Neural crest cell (in vitro differentiated cells): ENCODE data around the gene PNPLA2. TPM values are rescaled to one million over a fixed set of nuclear protein-coding genes. Genes with fewer than 3 reads are reported as not detected.

Experiments
- DNase-seq: peaks from one replicate; pipeline ENCODE4 v3.0.0; 2021; ENCODE audit warnings: low read depth, mixed read lengths, low spot score
- H3K27ac Mint-ChIP-seq: one replicate; pipeline ENCODE4 v1.8.0; 2021; ENCODE audit warnings: mild to moderate bottlenecking, mixed read lengths; ENCODE audit not compliant: unreplicated experiment
- H3K27me3 Mint-ChIP-seq: 2 replicates; pipeline ENCODE4 v1.8.0; 2021; ENCODE audit warnings: low read depth, mild to moderate bottlenecking, mixed read lengths
- H3K36me3 Mint-ChIP-seq: 2 replicates; pipeline ENCODE4 v1.8.0; 2021; ENCODE audit warnings: low read depth, mild to moderate bottlenecking, mixed read lengths
- H3K4me1 Mint-ChIP-seq: 2 replicates; pipeline ENCODE4 v1.8.0; 2021; ENCODE audit warnings: mixed read lengths
- H3K4me3 Mint-ChIP-seq: one replicate; pipeline ENCODE4 v1.8.0; 2021; ENCODE audit warnings: mild to moderate bottlenecking, mixed read lengths
- H3K9me3 Mint-ChIP-seq: 2 replicates; pipeline ENCODE4 v1.8.0; 2021; ENCODE audit warnings: mixed read lengths
- total RNA-seq: library from RNA; stranded (reverse); gene quantifications from 2 replicates; pipeline ENCODE4 v1.2.1, GENCODE V29; 2021
- TF ChIP-seq, protein P1 (sequence below): fragments of 200-600 bp; sonication (generic); conservative IDR thresholded peaks from 2 replicates; pipeline ENCODE4 v1.5.0; 2021; ENCODE audit warnings: antibody characterized with exemption, mild to moderate bottlenecking

The PNPLA2 gene
- total RNA-seq, 1 donor from 2014 or later = 34.5 TPM

DNA sequence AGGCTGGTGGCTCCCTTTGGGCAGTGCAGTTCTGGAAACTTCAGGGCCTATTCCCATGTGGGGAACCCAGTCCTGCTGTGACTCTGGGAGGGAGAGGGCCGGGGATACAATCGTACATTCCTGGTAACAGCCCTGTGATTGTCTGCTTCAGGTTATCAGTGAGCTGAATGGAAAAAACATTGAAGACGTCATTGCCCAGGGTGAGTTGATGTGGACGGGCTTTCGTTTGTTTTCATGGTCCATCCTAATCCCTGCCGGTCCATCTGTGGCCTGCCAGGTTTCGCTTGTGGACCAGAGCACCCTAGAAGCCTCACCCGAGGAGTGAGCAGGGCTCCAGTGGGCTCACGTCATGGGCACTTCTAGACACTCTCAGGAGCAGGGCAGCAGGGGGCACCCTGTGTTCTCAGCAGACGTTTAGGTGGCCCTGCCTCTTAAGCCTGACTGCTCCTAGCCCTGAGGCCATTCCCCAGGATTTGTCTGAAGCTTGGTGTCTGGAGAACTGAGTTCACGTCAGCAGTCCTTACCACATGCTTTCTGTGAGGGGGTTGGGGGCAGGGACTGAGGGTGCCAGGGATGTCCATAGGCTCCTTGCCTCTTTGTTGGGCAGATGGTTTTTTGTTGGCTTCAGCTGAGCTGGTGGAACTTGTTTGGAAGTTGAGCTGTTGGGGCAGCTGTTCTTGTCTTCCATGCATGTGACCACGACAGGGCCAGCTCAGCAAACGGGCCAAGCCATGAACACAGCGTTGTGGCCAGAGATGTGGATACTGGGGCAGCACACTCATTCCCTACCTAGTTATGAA, 7.1 kb upstream of the PNPLA2 start:
- Mint-ChIP-seq H3K4me3 (peak overlapping the region; percentile 89), H3K9me3 (no peaks in the 10 kb centered on the region), H3K4me1 (peaks cover 27% of the 10 kb centered on the region), H3K27ac (no peak overlapping the region), H3K27me3 (no peaks in the 10 kb centered on the region), H3K36me3 (peaks cover 5% of the 10 kb centered on the region)
- no peak for DNase-seq
- TF ChIP-seq, protein P1, sequence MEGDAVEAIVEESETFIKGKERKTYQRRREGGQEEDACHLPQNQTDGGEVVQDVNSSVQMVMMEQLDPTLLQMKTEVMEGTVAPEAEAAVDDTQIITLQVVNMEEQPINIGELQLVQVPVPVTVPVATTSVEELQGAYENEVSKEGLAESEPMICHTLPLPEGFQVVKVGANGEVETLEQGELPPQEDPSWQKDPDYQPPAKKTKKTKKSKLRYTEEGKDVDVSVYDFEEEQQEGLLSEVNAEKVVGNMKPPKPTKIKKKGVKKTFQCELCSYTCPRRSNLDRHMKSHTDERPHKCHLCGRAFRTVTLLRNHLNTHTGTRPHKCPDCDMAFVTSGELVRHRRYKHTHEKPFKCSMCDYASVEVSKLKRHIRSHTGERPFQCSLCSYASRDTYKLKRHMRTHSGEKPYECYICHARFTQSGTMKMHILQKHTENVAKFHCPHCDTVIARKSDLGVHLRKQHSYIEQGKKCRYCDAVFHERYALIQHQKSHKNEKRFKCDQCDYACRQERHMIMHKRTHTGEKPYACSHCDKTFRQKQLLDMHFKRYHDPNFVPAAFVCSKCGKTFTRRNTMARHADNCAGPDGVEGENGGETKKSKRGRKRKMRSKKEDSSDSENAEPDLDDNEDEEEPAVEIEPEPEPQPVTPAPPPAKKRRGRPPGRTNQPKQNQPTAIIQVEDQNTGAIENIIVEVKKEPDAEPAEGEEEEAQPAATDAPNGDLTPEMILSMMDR = no peak

DNA sequence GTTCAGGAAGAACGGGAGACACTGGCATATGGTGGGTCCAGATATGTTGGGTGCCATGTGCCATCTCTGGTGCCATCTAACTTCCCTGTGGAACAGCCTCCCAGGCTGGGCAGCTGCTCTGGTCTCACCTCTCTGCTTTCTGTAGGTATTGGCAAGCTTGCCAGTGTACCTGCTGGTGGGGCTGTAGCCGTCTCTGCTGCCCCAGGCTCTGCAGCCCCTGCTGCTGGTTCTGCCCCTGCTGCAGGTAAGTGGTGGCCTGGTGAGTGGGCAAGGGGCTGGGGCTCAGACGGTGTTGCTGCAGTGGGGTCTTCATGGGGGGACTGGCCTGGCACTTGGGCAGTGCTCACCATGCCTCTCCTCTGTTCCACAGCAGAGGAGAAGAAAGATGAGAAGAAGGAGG, 6.3 kb upstream of the PNPLA2 start:
- Mint-ChIP-seq H3K27me3 (no peaks in the 10 kb centered on the region), H3K27ac (no peak overlapping the region), H3K4me3 (peak overlapping the region; percentile 89)

DNA sequence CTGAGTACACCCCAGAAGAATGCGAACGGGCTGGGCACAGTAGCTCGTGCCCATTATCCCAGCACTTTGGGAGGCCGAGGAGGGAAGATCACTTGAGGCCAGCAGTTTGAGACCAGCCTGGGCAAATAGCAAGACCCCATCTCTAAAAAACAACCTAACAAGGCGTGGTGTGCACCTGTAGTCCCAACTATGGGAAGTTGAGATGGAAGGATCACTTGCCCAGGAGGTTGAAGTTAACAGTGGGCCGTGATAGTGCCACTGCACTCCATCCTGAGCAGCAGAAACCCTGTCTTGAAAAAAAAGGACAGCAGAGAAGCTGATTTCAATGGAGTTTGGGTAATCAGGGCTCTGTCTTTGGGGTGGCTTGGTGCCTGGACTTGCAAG, 5.7 kb upstream of the PNPLA2 start:
- Mint-ChIP-seq H3K4me1 (peaks cover 23% of the 10 kb centered on the region), H3K27me3 (no peaks in the 10 kb centered on the region), H3K9me3 (no peaks in the 10 kb centered on the region), H3K4me3 (peak overlapping the region; percentile 89), H3K36me3 (peaks cover 5% of the 10 kb centered on the region), H3K27ac (no peak overlapping the region)
- TF ChIP-seq, protein P1 = no peak
- DNase-seq = no peak

More for the DNA sequence above, 6.3 kb upstream of the PNPLA2 start:
- Mint-ChIP-seq H3K9me3 (no peaks in the 10 kb centered on the region), H3K4me1 (peaks cover 27% of the 10 kb centered on the region), H3K36me3 (peaks cover 5% of the 10 kb centered on the region)
- TF ChIP-seq, protein P1 = no peak
- no peak for DNase-seq

DNA sequence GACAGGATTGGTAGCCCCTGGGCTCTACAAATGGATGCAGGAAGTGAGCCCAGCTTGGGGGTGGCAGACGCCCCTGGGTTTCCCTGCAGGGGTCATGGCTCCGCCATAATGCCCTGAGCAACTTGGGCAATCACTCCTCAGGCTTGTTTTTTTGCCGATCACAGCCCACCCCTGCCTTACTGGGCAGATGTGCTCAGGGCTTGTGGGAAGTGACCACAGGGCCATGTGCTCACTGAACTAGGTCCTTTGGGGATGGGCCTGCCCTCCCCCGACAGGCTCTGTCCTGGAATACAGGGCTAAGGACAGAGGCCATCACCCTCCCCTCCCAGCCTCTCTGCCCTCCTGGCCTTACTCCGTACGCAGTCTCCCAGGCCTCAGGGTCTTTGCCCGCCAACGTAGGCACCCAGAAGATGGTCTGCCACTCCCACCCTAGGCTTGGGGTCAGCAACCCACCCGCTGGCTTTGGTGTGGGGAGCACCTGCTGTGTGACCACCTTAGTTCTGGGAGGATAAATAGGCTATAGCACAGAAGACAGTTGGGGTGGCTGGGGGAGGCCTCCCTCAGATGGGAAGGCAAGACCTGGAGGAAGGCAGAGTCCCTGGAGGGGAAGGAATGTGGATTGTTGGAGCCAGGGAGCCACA, 5.1 kb upstream of the PNPLA2 start:
- Mint-ChIP-seq H3K36me3 (peaks cover 5% of the 10 kb centered on the region), H3K4me1 (peaks cover 20% of the 10 kb centered on the region), H3K4me3 (peak overlapping the region; percentile 15), H3K27me3 (no peaks in the 10 kb centered on the region), H3K27ac (no peak overlapping the region), H3K9me3 (no peaks in the 10 kb centered on the region)
- DNase-seq = no peak
- TF ChIP-seq, protein P1 = no peak

DNA sequence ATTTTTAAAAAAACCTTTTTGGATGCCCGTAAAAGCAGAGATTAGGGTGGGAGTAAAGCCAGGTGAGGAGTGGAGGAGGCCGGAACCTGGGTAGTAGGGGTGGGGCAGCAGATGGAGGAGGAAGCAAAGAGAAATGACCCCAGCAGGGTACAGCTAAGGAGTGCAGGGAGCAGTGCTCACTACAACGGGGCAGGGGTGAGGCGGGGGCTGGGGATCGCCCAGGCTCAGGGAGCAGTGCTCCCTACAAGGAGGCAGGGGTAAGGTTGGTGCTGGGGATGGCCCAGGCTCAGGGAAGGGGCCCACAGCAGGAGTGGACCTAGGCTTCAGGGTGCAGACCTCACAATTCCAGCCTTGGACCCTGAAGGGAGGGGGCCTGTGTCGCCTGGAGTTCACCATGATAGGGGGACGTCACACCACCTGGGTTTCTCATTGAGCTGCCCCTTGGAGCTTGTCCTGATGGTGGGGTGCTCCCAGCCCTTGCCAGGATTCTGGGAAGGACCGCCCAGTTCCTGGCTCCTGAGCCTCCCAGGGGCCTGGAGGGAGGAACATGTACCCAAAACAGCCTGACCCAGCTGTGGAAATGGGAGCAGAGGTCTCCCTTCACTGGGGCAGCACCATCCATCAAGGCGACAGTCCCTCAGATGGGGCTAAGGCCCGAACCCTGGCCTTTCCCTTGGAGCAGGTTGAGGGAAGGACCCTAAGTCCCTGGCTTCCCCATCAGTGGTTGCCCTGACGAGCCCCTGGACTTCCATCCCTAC, 2.9 kb upstream of the PNPLA2 start:
- TF ChIP-seq, protein P1 = no peak
- Mint-ChIP-seq H3K4me1 (peaks cover 8% of the 10 kb centered on the region), H3K9me3 (no peaks in the 10 kb centered on the region), H3K36me3 (peaks cover 5% of the 10 kb centered on the region), H3K27me3 (no peaks in the 10 kb centered on the region), H3K27ac (no peak overlapping the region), H3K4me3 (peak overlapping the region; percentile 76)
- no peak for DNase-seq
